Stimulated activated CD8-positive, alpha-beta memory T cell treated with anti-CD3 and anti-CD28 coated beads, Interleukin-15, amount 100 ng/mL, for 24 hours (primary cell): ENCODE measurements around the gene SEC24D.

ENCODE experiments used
- DNase-seq: peaks from one replicate; pipeline ENCODE4 v3.0.0-alpha.2; 2020; ENCODE audit warnings: low read depth

Gene SEC24D

DNA sequence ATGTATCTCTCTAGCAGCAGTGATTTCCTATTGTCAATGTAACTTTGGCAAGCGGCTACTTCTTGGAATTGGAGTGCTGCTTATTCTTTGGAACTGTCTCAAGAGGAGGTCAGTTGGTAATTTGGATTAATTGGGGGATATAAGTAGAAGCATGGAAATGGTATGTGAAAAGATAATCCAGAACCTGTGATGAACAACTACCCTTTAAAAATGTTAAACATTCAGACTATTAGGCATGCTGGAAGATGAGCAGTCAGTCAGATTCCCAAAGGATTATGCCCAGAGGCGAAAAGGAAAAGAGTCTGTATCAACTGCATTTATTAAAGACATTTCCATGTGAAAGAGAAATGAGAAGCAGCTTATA lies 62.5 kb downstream of the SEC24D start:
- DNase-seq = no peak

DNA sequence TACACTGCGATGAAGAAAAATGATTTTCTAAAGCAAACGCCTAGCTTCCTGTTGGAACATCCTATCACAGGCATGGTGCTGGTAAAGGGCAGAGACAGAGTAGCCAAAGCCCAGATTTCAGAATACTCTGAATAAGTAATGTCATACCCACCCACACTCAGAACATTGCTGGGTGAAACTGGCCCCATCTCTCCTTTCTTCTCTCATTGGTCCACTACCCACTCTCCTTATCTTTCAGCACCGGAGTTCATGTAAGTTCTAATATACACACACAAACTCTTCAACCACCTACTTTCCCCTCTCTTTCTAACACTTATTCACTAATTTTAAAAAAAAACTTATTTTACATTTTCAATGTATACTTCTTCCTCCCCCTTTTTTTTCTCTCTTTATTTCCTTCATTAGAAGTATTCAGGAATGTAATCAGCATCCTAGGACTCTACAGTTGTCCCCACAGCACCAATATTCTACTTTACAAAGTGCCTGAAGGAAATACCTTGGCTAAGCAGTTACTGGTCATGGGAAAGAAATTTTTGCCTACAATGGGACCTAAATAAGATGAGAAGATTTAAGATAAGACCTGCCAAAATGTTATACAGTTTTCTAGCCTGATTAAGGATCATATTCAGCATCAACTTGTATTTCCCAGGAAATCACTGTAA lies 63.0 kb downstream of the SEC24D start:
- no peak for DNase-seq

DNA sequence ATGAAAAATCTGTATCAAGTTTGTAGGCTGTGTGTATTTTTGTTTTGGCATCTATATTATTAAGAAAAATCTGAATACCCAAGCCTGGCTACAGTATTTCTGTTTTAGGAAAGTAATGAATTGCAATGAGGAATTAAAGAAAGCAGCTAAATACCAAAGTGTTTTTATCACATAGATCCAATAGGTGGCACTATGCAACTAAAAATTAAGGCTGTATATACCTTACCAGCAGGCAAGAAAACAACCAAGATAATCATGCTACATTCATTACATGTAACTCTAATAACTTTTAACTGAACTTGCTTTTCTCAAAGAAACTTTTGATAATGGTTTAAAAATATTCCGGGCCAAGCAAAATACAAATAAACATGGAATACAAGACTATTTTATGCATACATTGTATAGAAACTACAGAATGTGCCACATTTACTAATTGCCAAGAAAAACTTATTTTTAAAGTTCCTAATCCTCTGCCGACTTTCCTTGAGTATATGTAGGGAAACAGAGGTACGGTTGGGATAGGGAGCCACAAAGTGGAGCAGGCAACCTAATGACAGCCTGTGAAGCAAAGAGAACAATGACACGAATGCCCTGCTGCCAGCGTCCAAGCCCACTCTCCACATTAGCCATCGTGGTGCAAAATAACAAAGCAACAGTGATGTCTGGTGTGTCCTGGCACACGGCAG lies 63.7 kb downstream of the SEC24D start:
- DNase-seq = no peak

DNA sequence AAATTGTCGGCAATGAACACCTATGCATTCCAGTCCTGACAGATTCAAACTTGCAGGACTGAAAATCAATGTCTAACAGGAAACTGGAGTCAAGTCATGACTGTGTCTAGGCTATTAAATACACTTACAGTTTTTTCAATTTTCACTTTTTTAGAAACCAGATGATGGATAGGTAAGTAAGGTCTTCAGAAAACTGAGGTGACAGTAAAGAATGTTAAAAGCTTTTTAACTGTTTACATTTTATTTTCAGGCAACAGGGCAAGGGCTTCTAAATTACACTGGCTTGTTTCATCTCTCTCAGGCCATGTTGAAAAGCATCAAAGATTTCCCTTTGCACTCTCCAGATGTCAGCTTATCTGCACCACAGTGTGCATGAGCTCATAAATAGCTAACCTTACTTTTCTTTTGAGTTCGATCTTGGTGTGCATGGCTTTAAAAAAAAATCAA lies 65.2 kb downstream of the SEC24D start:
- no peak for DNase-seq

DNA sequence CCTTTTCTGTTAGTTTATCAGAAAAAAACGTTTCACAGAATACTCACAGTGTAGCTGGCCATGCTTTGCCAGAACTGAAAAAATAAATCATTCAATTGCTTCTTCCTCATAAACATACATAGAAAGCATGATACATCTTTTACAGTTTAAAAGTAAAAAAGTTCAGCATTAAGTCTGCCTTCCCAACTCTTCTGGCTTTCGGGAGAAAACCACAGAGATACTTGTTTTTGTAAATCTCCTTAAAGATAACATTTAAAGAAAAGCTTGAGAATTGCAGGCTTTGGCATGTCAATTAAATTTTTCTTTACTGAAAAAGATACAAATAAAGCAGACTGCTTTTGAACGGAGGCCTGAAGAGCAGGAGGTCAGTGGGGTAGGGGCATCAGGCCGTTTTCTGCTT lies 66.8 kb downstream of the SEC24D start:
- no peak for DNase-seq

DNA sequence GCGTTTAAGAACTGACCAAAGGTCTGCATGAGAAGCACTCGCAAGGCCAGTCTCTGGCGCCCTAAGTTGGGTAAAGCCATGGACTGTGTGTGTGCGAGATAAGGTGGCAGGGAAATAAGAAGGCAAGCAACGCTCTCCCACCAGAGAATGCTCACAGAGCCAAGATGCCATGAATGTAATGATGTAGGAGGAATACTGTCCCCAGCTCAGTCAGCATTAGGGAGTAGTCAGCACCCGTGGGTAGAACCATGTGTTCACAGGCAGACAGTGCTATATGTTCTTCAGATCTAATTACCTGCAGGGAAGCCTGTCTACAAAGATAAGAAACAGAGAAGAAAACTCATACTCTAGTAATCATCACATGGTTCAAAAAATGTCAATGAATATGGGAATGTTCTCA lies 68.8 kb downstream of the SEC24D start:
- no peak for DNase-seq

DNA sequence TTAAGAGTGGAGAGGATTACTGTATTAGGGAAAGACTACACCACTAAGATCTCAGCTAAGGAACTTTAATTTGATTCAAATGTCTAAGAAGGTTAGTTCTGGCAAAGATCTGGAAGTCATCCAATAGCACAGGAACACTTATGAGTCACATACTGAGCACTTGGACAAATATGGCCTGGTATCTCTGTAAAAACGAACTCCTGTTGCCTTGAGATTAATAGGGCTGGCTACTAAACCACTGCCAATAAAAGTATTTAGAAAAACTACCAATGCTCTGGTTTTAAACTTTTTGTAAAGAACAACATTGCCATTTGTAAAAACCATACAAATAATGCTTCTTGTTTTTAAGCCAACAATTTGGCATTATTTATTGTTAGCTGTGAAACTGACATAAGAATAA lies 70.5 kb downstream of the SEC24D start:
- no peak for DNase-seq

DNA sequence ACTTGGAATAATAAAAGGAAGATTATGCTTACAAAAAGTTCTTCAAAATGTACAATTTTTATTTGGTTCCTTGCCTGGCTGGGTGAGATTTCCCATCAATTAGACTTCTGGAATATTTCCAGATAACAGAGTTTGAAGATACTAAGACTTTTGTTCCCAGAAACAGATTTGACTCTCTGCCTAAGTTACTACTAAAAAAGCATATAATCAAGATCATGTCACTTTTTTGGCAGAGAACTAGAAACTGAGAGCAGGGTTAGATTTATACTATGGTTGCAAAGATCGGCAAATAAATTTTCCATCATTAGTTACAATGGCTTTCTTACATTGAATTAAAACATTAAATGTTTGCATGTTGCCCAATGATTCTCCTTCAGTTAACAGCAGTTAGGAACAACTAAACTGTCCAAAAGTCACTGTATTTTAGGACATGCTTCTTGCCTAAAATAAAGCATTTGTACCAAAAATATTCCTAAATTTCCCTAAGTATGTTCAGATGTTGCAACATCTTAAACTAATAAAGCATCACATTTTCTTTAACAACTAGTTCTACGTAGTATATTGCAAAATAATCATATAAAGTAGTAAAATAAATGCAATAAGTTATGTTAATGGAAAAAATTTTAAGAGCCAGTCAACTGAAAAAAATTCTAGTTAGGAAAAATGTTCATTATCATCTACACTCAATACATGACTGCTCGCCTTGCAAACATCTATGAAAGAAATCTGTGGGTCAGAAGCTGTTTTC lies 73.0 kb downstream of the SEC24D start:
- no peak for DNase-seq

DNA sequence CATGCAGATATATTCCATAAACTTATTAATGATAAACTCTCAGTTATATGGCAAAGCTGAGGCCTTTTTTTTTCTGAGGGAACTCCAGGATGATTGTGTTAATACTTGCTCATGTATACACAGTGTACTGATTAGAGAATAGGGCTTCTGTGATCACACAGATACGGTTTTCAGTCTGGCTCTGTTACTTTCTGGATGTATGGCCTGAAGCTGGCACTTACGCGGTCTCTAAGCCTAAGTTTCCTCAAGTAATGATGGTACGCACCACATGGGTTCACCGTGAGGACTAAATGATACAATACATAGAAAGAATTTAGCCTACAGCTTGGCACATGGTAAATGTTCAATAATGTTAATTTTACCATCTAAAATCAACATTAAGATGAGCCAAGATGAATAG lies 73.8 kb downstream of the SEC24D start:
- no peak for DNase-seq

DNA sequence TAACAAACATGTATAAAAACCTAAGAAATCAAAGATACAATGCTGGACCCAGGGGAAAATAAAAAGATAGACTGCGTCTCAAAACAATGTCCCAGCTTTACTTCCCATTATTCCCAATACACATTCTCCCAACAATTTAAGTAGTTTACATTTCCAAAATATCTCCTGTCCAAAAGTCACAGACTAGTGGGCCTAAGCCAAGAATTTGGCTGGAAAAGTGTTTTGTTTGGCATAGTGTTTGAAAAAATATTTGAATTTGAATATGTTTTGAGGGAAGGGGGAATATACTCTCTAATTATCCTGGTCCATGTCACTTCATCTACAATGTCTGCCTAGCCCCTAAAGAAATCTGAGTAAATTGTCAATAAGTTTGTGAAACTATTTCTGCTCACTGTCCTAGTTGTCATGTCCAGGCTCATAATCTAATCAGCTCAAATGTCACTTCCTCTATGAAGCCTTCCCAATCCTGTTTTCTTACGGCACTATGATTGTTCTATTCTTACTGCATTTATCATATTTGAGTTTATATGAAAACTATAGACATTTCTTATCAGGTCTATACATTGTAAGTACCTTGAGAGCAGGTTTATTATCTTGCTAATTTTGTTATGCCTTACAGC lies 74.4 kb downstream of the SEC24D start:
- no peak for DNase-seq

DNA sequence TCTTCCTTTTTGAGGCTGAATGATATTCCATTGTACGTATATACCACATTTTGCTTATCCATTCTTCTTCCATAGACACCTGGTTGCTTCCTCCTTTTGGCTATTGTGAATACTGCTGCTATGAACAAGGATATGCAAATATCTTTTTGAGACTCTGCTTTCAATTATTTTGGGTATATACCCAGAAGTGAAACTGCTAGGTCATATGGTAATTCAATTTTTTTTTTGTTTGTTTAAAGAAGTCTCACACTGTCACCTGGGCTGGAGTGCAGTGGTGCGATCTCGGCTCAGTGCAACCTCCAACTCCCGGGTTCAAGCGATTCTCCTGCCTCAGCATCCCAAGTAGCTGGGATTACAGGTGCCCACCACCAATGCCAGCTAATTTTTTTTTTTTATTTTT lies 75.4 kb downstream of the SEC24D start:
- DNase-seq = no peak

DNA sequence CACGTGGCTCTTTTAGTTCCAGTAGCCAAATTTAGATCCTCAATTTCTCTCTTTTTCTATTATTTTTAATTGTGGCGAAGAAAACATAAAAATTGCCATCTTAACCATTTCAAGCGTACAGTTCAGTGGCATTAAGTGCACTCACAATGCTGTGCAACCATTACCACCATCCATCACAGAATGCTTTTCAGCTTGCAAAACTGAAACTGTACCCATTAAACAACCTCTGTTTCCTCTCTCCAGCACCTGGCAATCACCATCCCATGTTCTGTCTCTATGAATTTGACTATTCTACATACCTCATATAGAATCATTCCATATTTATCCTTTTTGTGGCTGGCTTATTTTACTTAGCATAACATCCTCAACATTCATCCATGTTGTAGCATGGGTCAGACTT lies 75.8 kb downstream of the SEC24D start:
- no peak for DNase-seq

DNA sequence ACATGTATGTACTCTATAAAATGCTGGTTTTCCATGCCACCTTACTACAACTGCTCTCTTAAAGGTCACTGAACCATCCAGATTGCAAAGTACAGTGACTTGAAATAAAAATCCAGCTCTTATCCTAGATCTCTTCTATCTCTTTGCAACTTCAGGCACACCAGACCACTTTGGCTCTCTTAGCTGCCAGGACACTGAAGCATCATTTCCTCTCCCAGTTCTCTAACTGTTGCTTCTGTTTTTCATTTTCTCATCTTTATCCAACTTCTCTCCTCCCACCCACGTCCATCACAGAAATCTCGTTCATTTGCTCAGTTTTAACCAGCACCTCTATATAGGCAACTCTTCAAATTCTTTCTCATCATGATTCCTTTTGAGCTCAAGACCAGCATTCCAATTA lies 76.4 kb downstream of the SEC24D start:
- no peak for DNase-seq

DNA sequence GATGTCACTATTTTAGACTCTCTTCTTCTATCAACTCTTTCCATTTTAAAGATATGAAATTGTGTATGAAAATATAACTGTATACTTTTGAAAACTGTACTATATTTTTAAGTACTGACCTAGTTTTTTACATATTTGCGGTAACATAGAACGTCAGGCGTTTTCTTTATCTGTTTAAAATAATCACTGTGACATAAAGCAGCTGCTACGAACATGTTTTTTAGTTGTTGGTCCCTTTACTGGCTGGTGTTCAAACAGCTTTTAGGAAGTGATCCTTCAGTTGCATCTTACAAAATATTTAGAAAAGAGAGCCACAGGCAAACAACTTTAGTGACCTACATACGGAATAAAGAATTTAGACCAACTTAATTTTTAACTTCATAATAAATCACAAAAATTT lies 77.6 kb downstream of the SEC24D start:
- DNase-seq = no peak

DNA sequence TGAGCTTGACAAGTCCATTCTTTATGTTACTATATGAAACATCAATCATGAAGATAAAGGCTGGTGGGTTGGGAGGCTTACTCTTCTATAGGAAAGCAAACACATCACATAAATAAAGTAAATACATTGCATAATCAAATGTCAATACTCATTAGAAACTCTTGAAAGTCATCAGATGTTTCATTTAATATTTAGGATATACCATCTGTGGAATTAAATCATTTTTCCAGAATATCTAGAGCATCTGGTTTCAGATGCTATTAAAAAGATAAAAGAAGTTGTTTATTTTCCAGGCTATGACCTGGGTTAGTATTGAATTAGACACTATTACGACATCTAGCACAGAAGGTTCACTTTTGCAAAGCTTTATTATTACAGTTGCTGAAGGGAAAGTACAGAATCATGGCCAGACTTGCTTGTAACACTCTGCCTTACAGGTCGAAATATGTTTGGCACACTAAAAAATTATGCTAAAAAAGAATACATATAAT lies 78.1 kb downstream of the SEC24D start:
- no peak for DNase-seq

DNA sequence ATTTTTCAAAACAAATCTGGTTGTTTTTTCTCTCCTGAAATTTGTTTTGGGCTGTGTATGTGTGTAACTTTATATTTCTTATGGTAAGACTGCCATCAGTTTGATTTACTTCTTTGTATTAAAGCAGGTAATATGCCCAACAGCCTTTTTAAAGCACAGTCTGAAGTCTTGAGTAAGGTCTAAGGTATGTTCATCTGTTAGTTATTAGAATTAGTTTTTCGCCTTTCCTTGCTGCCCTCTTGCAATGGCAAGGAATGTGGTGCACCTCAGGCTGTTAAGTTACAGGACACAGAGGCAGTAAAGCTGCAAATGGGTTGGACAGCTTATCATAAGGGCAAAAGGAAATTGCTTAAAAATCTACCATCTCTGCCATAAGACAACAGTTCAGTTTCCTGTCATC lies 79.0 kb downstream of the SEC24D start:
- no peak for DNase-seq

DNA sequence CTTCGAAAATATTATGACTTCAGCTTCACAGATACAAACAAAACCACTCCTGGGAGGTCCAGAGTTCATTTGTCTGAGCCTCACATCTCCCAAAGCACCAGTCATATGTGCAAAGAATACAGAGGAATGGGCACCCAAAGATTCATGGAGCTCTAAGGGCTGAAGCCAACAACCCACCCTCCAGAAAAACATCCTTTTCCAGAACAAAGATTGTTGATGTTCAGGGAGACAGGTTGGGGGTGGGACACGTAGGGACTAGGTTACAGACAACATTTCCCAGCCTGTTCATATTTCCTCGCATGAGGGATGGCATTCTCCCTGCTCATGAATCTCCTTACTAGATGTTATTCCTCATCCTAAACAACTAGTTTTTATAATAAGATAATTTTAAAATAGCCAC lies 79.5 kb downstream of the SEC24D start:
- DNase-seq = no peak

DNA sequence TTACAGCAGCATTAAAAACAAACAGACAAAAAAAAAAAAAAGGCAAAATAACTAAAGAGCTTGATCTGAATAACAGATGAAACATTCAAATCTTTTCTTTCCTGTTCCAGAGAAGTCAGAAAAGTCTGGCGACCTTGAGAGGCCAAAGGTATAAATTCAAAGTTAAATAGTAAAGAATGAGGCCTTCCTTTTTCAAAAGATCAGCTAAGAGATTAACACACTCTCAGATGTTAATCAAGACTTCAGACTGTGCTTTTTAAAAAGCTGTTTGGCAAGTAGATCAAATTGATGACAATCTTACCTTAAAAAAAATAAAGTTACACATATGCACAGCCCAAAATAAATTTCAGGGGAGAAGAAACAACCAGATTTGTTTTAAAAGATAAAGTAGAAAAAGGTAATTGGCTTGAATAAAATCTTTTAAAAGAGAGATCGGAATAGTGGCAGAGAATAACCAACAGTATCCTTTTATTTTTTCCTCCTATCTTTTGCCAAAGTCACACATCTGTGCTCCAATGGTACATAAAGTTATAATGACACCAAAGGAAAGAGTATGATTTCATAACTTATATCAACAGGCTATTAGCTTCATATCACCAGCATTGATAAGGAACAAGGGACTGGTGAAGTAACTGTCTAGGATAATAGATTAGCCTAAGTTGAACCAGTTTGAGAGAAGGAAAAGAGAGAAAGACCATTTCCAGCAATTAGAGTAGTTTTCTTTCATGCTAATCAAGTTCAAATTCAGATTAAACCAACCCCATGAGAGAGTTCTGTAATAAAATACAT lies 80.3 kb downstream of the SEC24D start:
- DNase-seq = no peak

DNA sequence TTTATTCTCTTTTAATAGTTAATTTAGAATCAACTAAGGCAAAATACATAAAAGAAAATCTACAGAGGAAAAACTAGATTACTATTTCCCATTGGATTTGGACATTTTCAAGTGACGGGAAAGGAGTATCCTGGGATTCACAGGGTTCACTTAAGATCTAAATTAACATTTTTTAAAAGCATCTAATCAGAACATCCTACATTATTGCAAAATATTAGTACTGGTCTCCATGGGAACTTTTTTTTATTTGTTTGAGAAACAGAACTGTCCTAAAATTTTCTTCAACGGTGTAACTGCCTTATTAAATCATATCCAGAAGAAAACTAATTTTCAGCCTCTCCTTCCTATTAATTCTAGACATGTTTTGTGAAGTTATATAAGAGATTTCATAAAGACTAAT lies 81.0 kb downstream of the SEC24D start:
- no peak for DNase-seq

DNA sequence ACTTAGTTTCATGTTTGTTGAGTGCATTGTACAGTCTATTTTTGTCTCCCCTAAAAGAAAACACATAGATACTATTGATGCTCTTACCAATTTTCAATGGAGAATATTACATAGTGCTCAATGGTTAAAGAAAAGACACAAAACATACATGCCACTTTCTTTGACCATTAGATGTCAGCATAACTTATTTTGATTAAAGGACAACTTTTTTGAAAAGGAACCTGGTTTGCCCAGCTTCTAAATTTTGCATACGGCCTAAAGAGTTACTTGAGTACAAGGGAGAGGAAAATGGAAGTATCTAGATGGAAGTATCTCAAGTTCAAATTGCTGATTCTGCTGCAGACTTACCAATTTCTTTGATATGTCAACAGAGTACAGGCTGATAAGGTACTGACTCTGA lies 82.2 kb downstream of the SEC24D start:
- no peak for DNase-seq

DNA sequence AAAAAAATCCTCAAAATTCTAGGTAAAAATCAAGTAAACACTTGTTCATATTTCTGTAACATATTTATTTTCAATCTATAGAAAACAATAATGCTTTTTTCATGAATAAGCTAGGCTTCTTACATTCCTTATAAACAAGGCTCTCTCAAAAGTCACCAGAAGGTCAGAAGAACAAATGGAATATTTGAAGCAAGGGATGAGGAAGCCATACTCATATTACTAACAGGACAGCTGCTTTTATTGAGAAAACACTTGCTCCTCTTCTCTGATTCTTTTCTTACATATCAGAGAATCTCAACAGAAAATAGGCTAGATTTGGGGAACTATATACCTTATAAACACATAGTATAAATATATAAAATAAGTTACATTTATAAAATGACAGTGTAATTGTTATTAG lies 82.8 kb downstream of the SEC24D start:
- DNase-seq = no peak

DNA sequence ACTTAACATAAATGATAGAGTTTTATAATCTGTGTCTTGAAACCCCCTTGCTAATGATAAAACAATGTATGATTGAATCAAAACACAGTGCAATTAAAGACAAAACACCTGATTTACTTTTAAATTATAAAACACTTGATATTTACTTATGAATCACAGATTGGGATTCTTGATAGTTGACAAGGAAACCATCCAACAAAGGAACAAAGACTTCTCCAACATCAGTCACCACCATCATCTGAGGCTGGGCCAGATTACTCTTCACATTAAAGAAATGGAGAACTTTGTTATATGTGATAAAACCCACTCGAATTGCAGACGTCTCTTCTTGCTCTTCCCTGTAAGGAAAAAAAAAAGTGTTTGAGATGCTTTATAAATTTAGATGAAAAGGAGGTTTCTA lies 83.4 kb downstream of the SEC24D start:
- DNase-seq = no peak
